Activated B cell treated with CpG ODN at 0.5 μM for 24 hours (primary cell): Measurements from ENCODE around the gene HOXB4. TPM values are rescaled to one million over a fixed set of nuclear protein-coding genes. Genes with fewer than 3 reads are reported as not detected.
A peak's percentile ranks its signal among the peaks of the same experiment; 100 is the strongest.

ENCODE experiments used
- ATAC-seq: fragments of 200-7000 bp; cut with Tn5 transposase; one replicate; pipeline ENCODE4 v1.10.0; 2021; ENCODE audit warnings: low read depth, mild to moderate bottlenecking, moderate library complexity
- CTCF ChIA-PET: fragments of 350-600 bp; sonication (Branson Sonifier 250); formaldehyde crosslinking; loops from one replicate; lab custom pipeline; 2021; ENCODE audit warnings: antibody characterized with exemption; lab: Charles Lee
- POLR2A ChIA-PET: fragments of 350-600 bp; sonication (Branson Sonifier 250); formaldehyde crosslinking; loops from one replicate; lab custom pipeline; 2021; ENCODE audit warnings: antibody characterized with exemption; lab: Charles Lee
- DNase-seq: peaks from one replicate; pipeline ENCODE4 v3.0.0; 2022
- H3K27ac Mint-ChIP-seq: one replicate; pipeline ENCODE4 v1.8.0; 2020; ENCODE audit warnings: mixed read lengths
- H3K27me3 Mint-ChIP-seq: one replicate; pipeline ENCODE4 v1.8.0; 2021; ENCODE audit warnings: mixed read lengths
- H3K36me3 Mint-ChIP-seq: one replicate; pipeline ENCODE4 v1.8.0; 2021; ENCODE audit warnings: low read depth, mixed read lengths
- H3K4me1 Mint-ChIP-seq: one replicate; pipeline ENCODE4 v1.8.0; 2021; ENCODE audit warnings: mixed read lengths
- H3K4me3 Mint-ChIP-seq: one replicate; pipeline ENCODE4 v1.8.0; 2020; ENCODE audit warnings: mild to moderate bottlenecking, mixed read lengths
- H3K9me3 Mint-ChIP-seq: one replicate; pipeline ENCODE4 v1.8.0; 2020; ENCODE audit warnings: mixed read lengths
- intact Hi-C: fragments of 100-400 bp; cut with micrococcal nuclease; formaldehyde crosslinking; loops from one replicate; pipeline ENCODE4 v1.15.1; 2024
- total RNA-seq: library from RNA; stranded (reverse); gene quantifications from 2 replicates; pipeline ENCODE4 v1.2.3, GENCODE V29; 2022
- TF ChIP-seq, protein P1 (sequence below): fragments of 200-600 bp; IDR thresholded peaks from one replicate; pipeline ENCODE4 v1.8.0; 2022; ENCODE audit warnings: antibody characterized with exemption, mild to moderate bottlenecking

HOXB4 gene
- total RNA-seq, 1 donor from 2014 or later = 1.4 TPM

DNA sequence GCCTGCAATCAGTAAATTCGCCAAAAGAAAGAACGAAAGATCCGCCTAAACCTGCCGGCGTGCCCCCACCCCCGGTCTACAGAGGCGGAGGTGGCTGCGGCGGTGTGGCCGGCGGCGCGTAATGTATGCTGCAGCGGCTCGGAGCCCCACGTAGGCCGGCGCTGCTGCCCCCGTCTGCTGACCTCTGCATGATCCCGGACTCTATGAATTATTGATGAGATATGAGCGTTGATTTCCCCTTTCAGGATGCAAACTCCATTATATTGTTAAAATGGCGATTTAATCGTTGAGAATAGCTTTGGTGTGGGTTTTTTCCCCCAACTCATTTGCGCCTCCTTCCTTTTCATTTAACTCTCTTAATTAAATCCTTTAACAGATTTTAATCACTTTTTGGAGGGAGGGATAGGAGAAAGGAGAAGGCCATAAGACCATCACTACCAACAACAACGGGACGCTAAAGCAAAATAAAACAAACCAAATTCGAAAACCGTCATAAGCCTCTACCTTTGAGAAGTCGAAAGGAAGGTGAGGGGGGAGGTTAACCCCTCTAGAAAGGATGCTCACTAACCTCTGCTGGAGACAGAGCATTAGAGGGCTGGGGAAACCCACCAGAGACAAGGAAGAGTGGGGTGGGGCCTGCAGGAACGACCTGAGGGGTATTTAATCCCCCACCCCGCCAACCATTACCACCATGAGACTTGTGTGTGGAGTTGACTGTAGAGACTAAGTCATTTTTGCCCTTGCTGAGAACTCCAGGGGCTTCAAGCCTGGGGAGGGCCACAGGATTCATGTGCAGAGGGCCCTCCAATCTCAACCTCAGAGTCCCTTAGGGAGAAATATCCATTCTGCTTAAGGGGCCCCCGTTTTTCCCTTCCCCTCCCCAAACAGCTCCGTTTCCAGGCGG, 8.5 kb upstream of the HOXB4 start:
- intact Hi-C loops = no loop called here
- TF ChIP-seq, protein P1, sequence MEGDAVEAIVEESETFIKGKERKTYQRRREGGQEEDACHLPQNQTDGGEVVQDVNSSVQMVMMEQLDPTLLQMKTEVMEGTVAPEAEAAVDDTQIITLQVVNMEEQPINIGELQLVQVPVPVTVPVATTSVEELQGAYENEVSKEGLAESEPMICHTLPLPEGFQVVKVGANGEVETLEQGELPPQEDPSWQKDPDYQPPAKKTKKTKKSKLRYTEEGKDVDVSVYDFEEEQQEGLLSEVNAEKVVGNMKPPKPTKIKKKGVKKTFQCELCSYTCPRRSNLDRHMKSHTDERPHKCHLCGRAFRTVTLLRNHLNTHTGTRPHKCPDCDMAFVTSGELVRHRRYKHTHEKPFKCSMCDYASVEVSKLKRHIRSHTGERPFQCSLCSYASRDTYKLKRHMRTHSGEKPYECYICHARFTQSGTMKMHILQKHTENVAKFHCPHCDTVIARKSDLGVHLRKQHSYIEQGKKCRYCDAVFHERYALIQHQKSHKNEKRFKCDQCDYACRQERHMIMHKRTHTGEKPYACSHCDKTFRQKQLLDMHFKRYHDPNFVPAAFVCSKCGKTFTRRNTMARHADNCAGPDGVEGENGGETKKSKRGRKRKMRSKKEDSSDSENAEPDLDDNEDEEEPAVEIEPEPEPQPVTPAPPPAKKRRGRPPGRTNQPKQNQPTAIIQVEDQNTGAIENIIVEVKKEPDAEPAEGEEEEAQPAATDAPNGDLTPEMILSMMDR = no peak
- ATAC-seq (no peak), DNase-seq (no peak)
- ChIA-PET CTCF (interaction anchor here (1.4 to 2.9 kb wide), 2 partner anchors 94 to 278 kb away, joined by 3 to 13 read pairs; no protein-coding TSS in a partner anchor), POLR2A (no interaction called here)
- H3K36me3 Mint-ChIP-seq = no peaks in the 10 kb centered on the region
- H3K4me1 Mint-ChIP-seq = peaks cover 44% of the 10 kb centered on the region
- H3K9me3 Mint-ChIP-seq = no peaks in the 10 kb centered on the region
- H3K27ac Mint-ChIP-seq = no peak overlapping the region
- peak overlapping the region; percentile 90 for H3K4me3 Mint-ChIP-seq
- H3K27me3 Mint-ChIP-seq = peaks cover 88% of the 10 kb centered on the region

DNA sequence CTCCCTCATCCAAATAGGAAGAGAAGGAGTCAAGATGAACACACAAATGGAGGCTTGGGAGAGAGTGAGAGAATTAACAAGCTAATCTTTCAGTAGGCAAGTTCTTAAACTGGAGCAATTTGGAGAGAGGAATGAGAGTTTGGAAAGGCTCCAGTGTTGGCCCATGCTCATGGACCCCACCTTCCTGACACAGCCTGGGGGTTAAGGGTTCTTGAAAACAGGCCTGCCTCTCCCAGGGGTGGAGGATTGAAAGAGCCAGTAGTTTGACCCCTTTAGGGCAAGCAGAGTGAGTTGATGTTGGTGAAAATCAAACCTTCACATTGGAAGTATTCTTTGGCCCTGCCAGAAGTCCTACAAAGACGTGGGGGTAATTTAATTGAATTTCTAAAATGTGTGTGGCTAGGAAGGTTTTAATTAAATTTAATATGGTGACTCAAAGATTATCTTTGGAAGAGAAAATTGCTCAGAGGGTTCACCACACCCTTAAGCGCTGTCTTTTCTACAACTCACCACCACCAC, 6.1 kb upstream of the HOXB4 start:
- TF ChIP-seq, protein P1 = no peak
- peaks cover 86% of the 10 kb centered on the region for H3K27me3 Mint-ChIP-seq
- no peak for ATAC-seq

DNA sequence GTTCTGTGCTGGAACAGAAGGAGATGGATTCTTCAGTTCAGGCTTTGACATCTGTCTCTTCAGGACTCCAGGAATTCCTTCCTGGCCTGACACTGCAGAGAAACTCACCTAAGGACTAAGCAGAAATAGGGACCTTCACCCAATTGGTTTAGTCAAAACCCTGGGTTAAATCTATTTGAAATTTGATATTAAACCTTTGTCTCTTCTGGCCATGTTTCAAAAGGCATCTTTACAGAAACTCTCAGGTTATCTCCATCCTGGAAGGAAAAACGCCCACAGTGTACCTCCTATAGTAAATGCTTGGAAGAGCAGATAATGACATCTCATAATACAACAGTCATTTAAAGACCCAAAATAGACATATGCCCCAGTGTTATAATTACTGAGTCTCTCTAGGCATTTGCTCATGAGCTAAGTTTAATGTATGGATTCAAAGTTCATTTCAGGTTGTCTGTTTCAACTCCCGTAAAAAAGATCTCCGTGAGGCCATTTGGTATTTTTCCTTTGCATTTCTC, 5.6 kb upstream of the HOXB4 start:
- DNase-seq (no peak), ATAC-seq (no peak)
- intact Hi-C loops = no loop called here
- Mint-ChIP-seq H3K36me3 (peaks cover under 1% of the 10 kb centered on the region), H3K27me3 (peaks cover 87% of the 10 kb centered on the region), H3K27ac (no peak overlapping the region), H3K9me3 (no peaks in the 10 kb centered on the region), H3K4me3 (no peak overlapping the region), H3K4me1 (peaks cover 48% of the 10 kb centered on the region)
- TF ChIP-seq, protein P1 = no peak
- POLR2A ChIA-PET = no interaction called here
- CTCF ChIA-PET = interaction anchor here (1.0 to 2.5 kb wide), 4 partner anchors 9 to 248 kb away, joined by 4 to 11 read pairs (median 4); partner anchors contain the start of gene HOXB5

More for the DNA sequence above, 6.1 kb upstream of the HOXB4 start:
- ChIA-PET CTCF (interaction anchor here (1.0 to 2.5 kb wide), 4 partner anchors 9 to 249 kb away, joined by 4 to 11 read pairs (median 4); partner anchors contain the start of gene HOXB5), POLR2A (no interaction called here)
- H3K4me3 Mint-ChIP-seq = no peak overlapping the region
- intact Hi-C loops = no loop called here
- H3K9me3 Mint-ChIP-seq = no peaks in the 10 kb centered on the region
- H3K4me1 Mint-ChIP-seq = peaks cover 44% of the 10 kb centered on the region
- no peak for DNase-seq
- no peaks in the 10 kb centered on the region for H3K36me3 Mint-ChIP-seq
- no peak overlapping the region for H3K27ac Mint-ChIP-seq

DNA sequence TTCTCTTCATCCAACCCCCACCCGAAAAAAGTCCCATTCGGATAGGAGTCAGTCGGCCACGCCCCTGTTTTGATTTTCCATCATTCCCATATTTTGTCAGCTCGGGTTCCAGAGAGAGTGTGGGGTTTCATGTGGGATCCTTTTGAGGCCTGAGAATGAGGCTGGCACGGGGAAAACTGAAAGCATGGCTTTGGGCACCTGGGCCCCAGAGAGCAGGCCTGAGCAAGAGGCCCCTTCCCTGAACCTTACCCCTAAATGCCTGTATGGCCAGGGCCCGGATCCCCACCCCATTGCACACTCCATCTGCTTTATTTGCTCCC, 4.6 kb upstream of the HOXB4 start:
- TF ChIP-seq, protein P1 = no peak
- Mint-ChIP-seq H3K36me3 (peaks cover 2% of the 10 kb centered on the region), H3K4me3 (peak overlapping the region; percentile 76), H3K27ac (no peak overlapping the region), H3K27me3 (peaks cover 79% of the 10 kb centered on the region), H3K9me3 (no peaks in the 10 kb centered on the region), H3K4me1 (peaks cover 51% of the 10 kb centered on the region)
- intact Hi-C loops = no loop called here
- CTCF ChIA-PET = interaction anchor here (0.7 to 2.5 kb wide), 7 partner anchors 11 to 275 kb away, joined by 3 to 11 read pairs (median 4); partner anchors contain the start of gene HOXB5
- DNase-seq = no peak
- ATAC-seq = no peak
- POLR2A ChIA-PET = interaction anchor here (0.6 to 0.7 kb wide), 2 partner anchors 8 to 365 kb away, joined by 3 read pairs; no protein-coding TSS in a partner anchor
